ENCODE data around the gene PDE6H.

PDE6H gene

GRCh38 chr12:14959463-14959862 is 13.4 kb upstream of the PDE6H start:
- no peak for TF ChIP-seq ISL1 (CRISPR knock-in tag; IDR thresholded peaks at IDR 0.05)
- no peak for TF ChIP-seq CREB5 (CRISPR knock-in tag; IDR thresholded peaks at IDR 0.05; ENCODE audit: low read depth)
- no peak for TF ChIP-seq CSDC2 (CRISPR knock-in tag; IDR thresholded peaks at IDR 0.05)
- no peak for TF ChIP-seq TCF4 (CRISPR knock-in tag; IDR thresholded peaks at IDR 0.05; ENCODE audit: borderline replicate concordance)
- no peak for TF ChIP-seq ESRRG (CRISPR knock-in tag; IDR thresholded peaks at IDR 0.05)
- TF ChIP-seq ZFP30 (CRISPR knock-in tag; IDR thresholded peaks at IDR 0.05) = no peak
- TF ChIP-seq, protein P1, sequence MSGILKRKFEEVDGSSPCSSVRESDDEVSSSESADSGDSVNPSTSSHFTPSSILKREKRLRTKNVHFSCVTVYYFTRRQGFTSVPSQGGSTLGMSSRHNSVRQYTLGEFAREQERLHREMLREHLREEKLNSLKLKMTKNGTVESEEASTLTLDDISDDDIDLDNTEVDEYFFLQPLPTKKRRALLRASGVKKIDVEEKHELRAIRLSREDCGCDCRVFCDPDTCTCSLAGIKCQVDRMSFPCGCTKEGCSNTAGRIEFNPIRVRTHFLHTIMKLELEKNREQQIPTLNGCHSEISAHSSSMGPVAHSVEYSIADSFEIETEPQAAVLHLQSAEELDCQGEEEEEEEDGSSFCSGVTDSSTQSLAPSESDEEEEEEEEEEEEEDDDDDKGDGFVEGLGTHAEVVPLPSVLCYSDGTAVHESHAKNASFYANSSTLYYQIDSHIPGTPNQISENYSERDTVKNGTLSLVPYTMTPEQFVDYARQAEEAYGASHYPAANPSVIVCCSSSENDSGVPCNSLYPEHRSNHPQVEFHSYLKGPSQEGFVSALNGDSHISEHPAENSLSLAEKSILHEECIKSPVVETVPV (CRISPR knock-in tag; IDR thresholded peaks at IDR 0.05) = no peak
- no peak for TF ChIP-seq ZNF8 (CRISPR knock-in tag; IDR thresholded peaks at IDR 0.05)
- no peak for TF ChIP-seq ZNF70 (CRISPR knock-in tag; IDR thresholded peaks at IDR 0.05)
- TF ChIP-seq ZC3H10 (CRISPR knock-in tag; IDR thresholded peaks at IDR 0.05) = no peak
- TF ChIP-seq, protein P2, sequence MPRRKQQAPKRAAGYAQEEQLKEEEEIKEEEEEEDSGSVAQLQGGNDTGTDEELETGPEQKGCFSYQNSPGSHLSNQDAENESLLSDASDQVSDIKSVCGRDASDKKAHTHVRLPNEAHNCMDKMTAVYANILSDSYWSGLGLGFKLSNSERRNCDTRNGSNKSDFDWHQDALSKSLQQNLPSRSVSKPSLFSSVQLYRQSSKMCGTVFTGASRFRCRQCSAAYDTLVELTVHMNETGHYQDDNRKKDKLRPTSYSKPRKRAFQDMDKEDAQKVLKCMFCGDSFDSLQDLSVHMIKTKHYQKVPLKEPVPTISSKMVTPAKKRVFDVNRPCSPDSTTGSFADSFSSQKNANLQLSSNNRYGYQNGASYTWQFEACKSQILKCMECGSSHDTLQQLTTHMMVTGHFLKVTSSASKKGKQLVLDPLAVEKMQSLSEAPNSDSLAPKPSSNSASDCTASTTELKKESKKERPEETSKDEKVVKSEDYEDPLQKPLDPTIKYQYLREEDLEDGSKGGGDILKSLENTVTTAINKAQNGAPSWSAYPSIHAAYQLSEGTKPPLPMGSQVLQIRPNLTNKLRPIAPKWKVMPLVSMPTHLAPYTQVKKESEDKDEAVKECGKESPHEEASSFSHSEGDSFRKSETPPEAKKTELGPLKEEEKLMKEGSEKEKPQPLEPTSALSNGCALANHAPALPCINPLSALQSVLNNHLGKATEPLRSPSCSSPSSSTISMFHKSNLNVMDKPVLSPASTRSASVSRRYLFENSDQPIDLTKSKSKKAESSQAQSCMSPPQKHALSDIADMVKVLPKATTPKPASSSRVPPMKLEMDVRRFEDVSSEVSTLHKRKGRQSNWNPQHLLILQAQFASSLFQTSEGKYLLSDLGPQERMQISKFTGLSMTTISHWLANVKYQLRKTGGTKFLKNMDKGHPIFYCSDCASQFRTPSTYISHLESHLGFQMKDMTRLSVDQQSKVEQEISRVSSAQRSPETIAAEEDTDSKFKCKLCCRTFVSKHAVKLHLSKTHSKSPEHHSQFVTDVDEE (CRISPR knock-in tag; IDR thresholded peaks at IDR 0.05) = no peak
- ATAC-seq = no peak

- no peak for TF ChIP-seq TOX (CRISPR knock-in tag; IDR thresholded peaks at IDR 0.05; ENCODE audit: borderline replicate concordance)
- no peak for TF ChIP-seq BACH2 (CRISPR knock-in tag; IDR thresholded peaks at IDR 0.05; ENCODE audit: borderline replicate concordance)
- no peak for TF ChIP-seq ZNF565 (CRISPR knock-in tag; conservative IDR thresholded peaks at IDR 0.05; ENCODE audit: low read depth)
- no peak for TF ChIP-seq ISL1 (CRISPR knock-in tag; IDR thresholded peaks at IDR 0.05)
- no peak for TF ChIP-seq PPARA (CRISPR knock-in tag; IDR thresholded peaks at IDR 0.05; ENCODE audit: borderline replicate concordance)
- no peak for TF ChIP-seq GLIS3 (CRISPR knock-in tag; IDR thresholded peaks at IDR 0.05)
- no peak for TF ChIP-seq SNAI2 (CRISPR knock-in tag; IDR thresholded peaks at IDR 0.05)
- TF ChIP-seq, protein P2 (CRISPR knock-in tag; IDR thresholded peaks at IDR 0.05) = no peak
- no peak for TF ChIP-seq CREB5 (CRISPR knock-in tag; IDR thresholded peaks at IDR 0.05; ENCODE audit: low read depth)
- ATAC-seq = no peak
Measured at GRCh38 chr12:14959916-14960496, 12.8 kb upstream of the PDE6H start.

DNA sequence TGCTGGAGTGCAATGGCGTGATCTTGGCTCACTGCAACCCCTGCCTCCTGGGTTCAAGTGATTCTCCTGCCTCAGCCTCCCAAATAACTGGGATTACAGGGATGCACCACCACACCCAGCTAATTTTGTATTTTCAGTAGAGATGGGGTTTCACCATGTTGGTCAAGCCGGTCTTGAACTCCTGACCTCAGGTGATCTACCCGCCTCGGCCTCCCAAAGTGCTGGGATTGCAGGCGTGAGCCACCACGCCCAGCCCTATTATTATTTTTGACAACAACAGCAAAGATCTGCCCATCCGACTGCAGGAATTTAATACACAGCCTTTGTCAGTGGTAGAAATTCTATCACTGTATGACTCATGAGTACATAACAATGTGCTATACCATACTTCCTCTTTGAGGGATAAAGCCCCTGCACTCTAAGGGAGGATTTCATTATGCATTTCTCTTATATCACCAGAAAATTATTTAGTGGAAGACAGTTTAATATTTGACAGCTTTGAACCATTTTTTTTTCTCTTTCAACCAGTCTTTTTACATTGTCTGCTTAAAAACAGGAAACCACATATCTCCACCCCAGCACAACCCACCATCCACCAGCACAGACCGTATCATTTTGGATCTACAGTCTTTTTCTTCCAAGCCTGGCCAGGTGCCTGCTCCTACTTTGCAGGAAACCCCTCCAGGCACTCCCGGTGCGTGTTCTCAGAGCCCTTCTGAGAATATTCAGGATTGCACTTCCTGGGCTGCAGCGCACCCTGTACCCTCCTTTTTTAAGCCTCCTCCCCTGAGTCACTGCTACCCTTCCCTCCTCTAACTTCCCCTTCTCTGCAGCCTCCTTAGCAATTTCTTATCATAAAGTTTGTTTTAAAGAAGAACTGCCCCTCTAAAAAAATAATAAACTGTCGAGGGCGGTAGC is 12.0 kb upstream of the PDE6H start:
- ATAC-seq = peak; percentile 61
- no peak for TF ChIP-seq ISL1 (CRISPR knock-in tag; IDR thresholded peaks at IDR 0.05)
- TF ChIP-seq ARNTL (CRISPR knock-in tag; IDR thresholded peaks at IDR 0.05; ENCODE audit: borderline replicate concordance, low read depth) = no peak
- TF ChIP-seq CSDC2 (CRISPR knock-in tag; IDR thresholded peaks at IDR 0.05) = no peak
- TF ChIP-seq ESRRG (CRISPR knock-in tag; IDR thresholded peaks at IDR 0.05) = no peak
- no peak for TF ChIP-seq CREB5 (CRISPR knock-in tag; IDR thresholded peaks at IDR 0.05; ENCODE audit: low read depth)
- TF ChIP-seq GLIS3 (CRISPR knock-in tag; IDR thresholded peaks at IDR 0.05) = no peak
- TF ChIP-seq SNAI2 (CRISPR knock-in tag; IDR thresholded peaks at IDR 0.05) = no peak
- TF ChIP-seq BACH2 (CRISPR knock-in tag; IDR thresholded peaks at IDR 0.05; ENCODE audit: borderline replicate concordance) = no peak
- TF ChIP-seq OSR1 (CRISPR knock-in tag; IDR thresholded peaks at IDR 0.05) = no peak
- no peak for TF ChIP-seq ZFP30 (CRISPR knock-in tag; IDR thresholded peaks at IDR 0.05)
- TF ChIP-seq TOX (CRISPR knock-in tag; IDR thresholded peaks at IDR 0.05; ENCODE audit: borderline replicate concordance) = no peak
- TF ChIP-seq, protein P3, sequence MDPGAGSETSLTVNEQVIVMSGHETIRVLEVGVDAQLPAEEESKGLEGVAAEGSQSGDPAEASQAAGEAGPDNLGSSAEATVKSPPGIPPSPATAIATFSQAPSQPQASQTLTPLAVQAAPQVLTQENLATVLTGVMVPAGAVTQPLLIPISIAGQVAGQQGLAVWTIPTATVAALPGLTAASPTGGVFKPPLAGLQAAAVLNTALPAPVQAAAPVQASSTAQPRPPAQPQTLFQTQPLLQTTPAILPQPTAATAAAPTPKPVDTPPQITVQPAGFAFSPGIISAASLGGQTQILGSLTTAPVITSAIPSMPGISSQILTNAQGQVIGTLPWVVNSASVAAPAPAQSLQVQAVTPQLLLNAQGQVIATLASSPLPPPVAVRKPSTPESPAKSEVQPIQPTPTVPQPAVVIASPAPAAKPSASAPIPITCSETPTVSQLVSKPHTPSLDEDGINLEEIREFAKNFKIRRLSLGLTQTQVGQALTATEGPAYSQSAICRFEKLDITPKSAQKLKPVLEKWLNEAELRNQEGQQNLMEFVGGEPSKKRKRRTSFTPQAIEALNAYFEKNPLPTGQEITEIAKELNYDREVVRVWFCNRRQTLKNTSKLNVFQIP (CRISPR knock-in tag; IDR thresholded peaks at IDR 0.05; ENCODE audit: borderline replicate concordance, low read depth) = no peak
